ENCODE results near the gene KCNMA1. TPM values are rescaled to one million over a fixed set of nuclear protein-coding genes. Genes with fewer than 3 reads are reported as not detected.

KCNMA1 gene
- total RNA-seq, 1 experiment from 2014 or later, result 143 TPM

- BruUV-seq (replicated peaks), result no TSS peak
- ATAC-seq (no peak), DNase-seq (no peak)
- peaks cover 62% of the 10 kb centered on the region for H3K79me2 ChIP-seq (ENCODE audit: low read length)
- no peak overlapping the region for H3K9ac ChIP-seq (ENCODE audit: low read length)
- H3K36me3 ChIP-seq (ENCODE audit: low read depth, low read length), result 0 out of 2 replicates have a peak, but pooled peaks cover 7% of the 10 kb centered on the region
- H3K4me3 ChIP-seq (ENCODE audit: low read length), result no peak overlapping the region
- CTCF ChIA-PET, result interaction anchor here (0.9 kb wide), 1 partner anchor 417 kb away, joined by 4 read pairs; no protein-coding TSS in a partner anchor
- intact Hi-C loops (cut with micrococcal nuclease), result loop anchor here (2.0 kb wide), 4 partner anchors 53 to 407 kb away; no protein-coding TSS in a partner anchor
- peak overlapping the region; percentile 83 for H3K27ac ChIP-seq (ENCODE audit: low read length)
- POLR2A ChIA-PET (ENCODE audit: unreplicated experiment), result no interaction called here
- H3K4me1 ChIP-seq (ENCODE audit: insufficient read depth, low read length), result peaks cover 71% of the 10 kb centered on the region
- H2AFZ ChIP-seq (ENCODE audit: low read length), result no peak overlapping the region
- no peaks in the 10 kb centered on the region; the same call in 1 of the 2 replicates for H3K9me2 ChIP-seq (replicated peaks; ENCODE audit: low read length)
- no peaks in the 10 kb centered on the region for H3K27me3 ChIP-seq (ENCODE audit: low read length)
- peaks cover 18% of the 10 kb centered on the region for H3F3A ChIP-seq (ENCODE audit: low read length, unreplicated experiment)
- H3K4me2 ChIP-seq (ENCODE audit: low read length), result no peak overlapping the region
- TF ChIP-seq CTCF (conservative IDR thresholded peaks at IDR 0.05; ENCODE audit: low read depth, low read length) (no peak), EZH2phosphoT487 (IDR thresholded peaks at IDR 0.05; ENCODE audit: borderline replicate concordance, low read length) (no peak), EZH2 (IDR thresholded peaks at IDR 0.05; ENCODE audit: low read length, unreplicated experiment) (no peak)
- H4K20me1 ChIP-seq (ENCODE audit: low read length), result no peaks in the 10 kb centered on the region
- no peaks in the 10 kb centered on the region for H3K9me3 ChIP-seq (ENCODE audit: low read length)
Observed at GRCh38 chr10:77581738-77582137, 55.9 kb downstream of the KCNMA1 start.

- H3K27me3 ChIP-seq (ENCODE audit: low read length), result no peaks in the 10 kb centered on the region
- DNase-seq (no peak), ATAC-seq (no peak)
- intact Hi-C loops (cut with micrococcal nuclease), result no loop called here
- POLR2A ChIA-PET (ENCODE audit: unreplicated experiment), result no interaction called here
- CTCF ChIA-PET, result no interaction called here
- H3K27ac ChIP-seq (ENCODE audit: low read length), result no peak overlapping the region
- H3K36me3 ChIP-seq (ENCODE audit: low read depth, low read length), result 0 out of 2 replicates have a peak, but pooled peaks cover 3% of the 10 kb centered on the region
- no peak overlapping the region for H2AFZ ChIP-seq (ENCODE audit: low read length)
- H4K20me1 ChIP-seq (ENCODE audit: low read length), result no peaks in the 10 kb centered on the region
- BruUV-seq (replicated peaks), result no TSS peak
- H3K4me3 ChIP-seq (ENCODE audit: low read length), result no peak overlapping the region
- TF ChIP-seq CTCF (conservative IDR thresholded peaks at IDR 0.05; ENCODE audit: low read depth, low read length) (no peak), EZH2 (IDR thresholded peaks at IDR 0.05; ENCODE audit: low read length, unreplicated experiment) (no peak), EZH2phosphoT487 (IDR thresholded peaks at IDR 0.05; ENCODE audit: borderline replicate concordance, low read length) (no peak)
- no peak overlapping the region for H3K9ac ChIP-seq (ENCODE audit: low read length)
- H3K9me2 ChIP-seq (replicated peaks; ENCODE audit: low read length), result no peaks in the 10 kb centered on the region; the same call in 1 of the 2 replicates
- H3K79me2 ChIP-seq (ENCODE audit: low read length), result peaks cover 62% of the 10 kb centered on the region
- H3K4me1 ChIP-seq (ENCODE audit: insufficient read depth, low read length), result peaks cover 62% of the 10 kb centered on the region
- H3K9me3 ChIP-seq (ENCODE audit: low read length), result no peaks in the 10 kb centered on the region
- no peak overlapping the region for H3K4me2 ChIP-seq (ENCODE audit: low read length)
- H3F3A ChIP-seq (ENCODE audit: low read length, unreplicated experiment), result peaks cover 18% of the 10 kb centered on the region
Observed at GRCh38 chr10:77580482-77580881, 57.1 kb downstream of the KCNMA1 start.

- BruUV-seq (replicated peaks), result no TSS peak
Observed at GRCh38 chr10:77578583-77579227, 58.9 kb downstream of the KCNMA1 start.

More at GRCh38 chr10:77578583-77579227, 58.9 kb downstream of the KCNMA1 start:
- 0 out of 2 replicates have a peak, but pooled peaks cover 3% of the 10 kb centered on the region for H3K36me3 ChIP-seq (ENCODE audit: low read depth, low read length)
- H3K9me3 ChIP-seq (ENCODE audit: low read length), result no peaks in the 10 kb centered on the region
- TF ChIP-seq EZH2 (IDR thresholded peaks at IDR 0.05; ENCODE audit: low read length, unreplicated experiment), result no peak
- no peak for TF ChIP-seq EZH2phosphoT487 (IDR thresholded peaks at IDR 0.05; ENCODE audit: borderline replicate concordance, low read length)
- no peak for TF ChIP-seq CTCF (conservative IDR thresholded peaks at IDR 0.05; ENCODE audit: low read depth, low read length)
- peak overlapping the region; percentile 1; the same call in 1 of the 2 replicates for H3K9ac ChIP-seq (ENCODE audit: low read length)
- intact Hi-C loops (cut with micrococcal nuclease), result no loop called here
- H3K27ac ChIP-seq (ENCODE audit: low read length), result peak overlapping the region; percentile 55
- peaks cover 44% of the 10 kb centered on the region for H3K4me1 ChIP-seq (ENCODE audit: insufficient read depth, low read length)
- H3K9me2 ChIP-seq (replicated peaks; ENCODE audit: low read length), result no peaks in the 10 kb centered on the region; the same call in 1 of the 2 replicates
- H4K20me1 ChIP-seq (ENCODE audit: low read length), result no peaks in the 10 kb centered on the region
- ATAC-seq, result peak; percentile 37
- CTCF ChIA-PET, result no interaction called here
- H3K79me2 ChIP-seq (ENCODE audit: low read length), result peaks cover 59% of the 10 kb centered on the region
- no peak overlapping the region for H3K4me3 ChIP-seq (ENCODE audit: low read length)
- no peaks in the 10 kb centered on the region for H3K27me3 ChIP-seq (ENCODE audit: low read length)
- peak overlapping the region; percentile 7 for H2AFZ ChIP-seq (ENCODE audit: low read length)
- POLR2A ChIA-PET (ENCODE audit: unreplicated experiment), result no interaction called here
- peaks cover 14% of the 10 kb centered on the region for H3F3A ChIP-seq (ENCODE audit: low read length, unreplicated experiment)
- peak; percentile 97 for DNase-seq
- H3K4me2 ChIP-seq (ENCODE audit: low read length), result peak overlapping the region; percentile 7

All from PC-3 (cell line).